ENCODE data around the gene H3-3A. TPM values are rescaled to one million over a fixed set of nuclear protein-coding genes. Genes with fewer than 3 reads are reported as not detected.

Gene H3-3A
- polyA plus RNA-seq, 1 donor from 2014 or later = 2,124 TPM

- Histone ChIP-seq H3K9ac (ENCODE audit: low read length) (no peak overlapping the region), H3K27ac (ENCODE audit: low read length) (no peak overlapping the region), H3K36me3 (ENCODE audit: insufficient read depth, low read length) (no peaks in the 10 kb centered on the region), H4K20me1 (ENCODE audit: insufficient read depth) (no peaks in the 10 kb centered on the region), H3K79me2 (replicated peaks; ENCODE audit: insufficient read depth, low read length) (no peaks in the 10 kb centered on the region), H2AFZ (ENCODE audit: low read depth, low read length) (no peak overlapping the region), H3K4me3 (ENCODE audit: low read length) (no peak overlapping the region), H3K9me3 (ENCODE audit: low read length) (no peaks in the 10 kb centered on the region), H3K4me2 (ENCODE audit: low read length) (no peak overlapping the region), H3K9me2 (ENCODE audit: insufficient read depth, low read length) (no peaks in the 10 kb centered on the region), H3K27me3 (ENCODE audit: insufficient read depth, low read depth, low read length) (no peaks in the 10 kb centered on the region), H3F3A (ENCODE audit: insufficient read depth, low read length, poor library complexity, severe bottlenecking) (no peaks in the 10 kb centered on the region)
- TF ChIP-seq TAF1 (IDR thresholded peaks at IDR 0.05; ENCODE audit: low read depth) (no peak), POLR2AphosphoS5 (IDR thresholded peaks at IDR 0.05) (no peak), RAD21 (conservative IDR thresholded peaks at IDR 0.05) (no peak), EZH2 (IDR thresholded peaks at IDR 0.05; ENCODE audit: borderline replicate concordance, insufficient read depth, low read length, poor library complexity, severe bottlenecking) (no peak), MXI1 (conservative IDR thresholded peaks at IDR 0.05; ENCODE audit: poor library complexity, severe bottlenecking) (no peak), REST (IDR thresholded peaks at IDR 0.05; ENCODE audit: borderline replicate concordance) (no peak), SMC3 (conservative IDR thresholded peaks at IDR 0.05; ENCODE audit: poor library complexity) (no peak), CTCF (IDR thresholded peaks at IDR 0.05; ENCODE audit: poor library complexity, severe bottlenecking) (no peak), EP300 (conservative IDR thresholded peaks at IDR 0.05; ENCODE audit: poor library complexity, severe bottlenecking) (no peak)
These were observed 54.2 kb downstream of the H3-3A start for GRCh38 chr1:226116673-226117072.

GRCh38 chr1:226117330-226117729 is 54.8 kb downstream of the H3-3A start:
- no peak overlapping the region for H3K9ac ChIP-seq (ENCODE audit: low read length)
- no peaks in the 10 kb centered on the region for H3K79me2 ChIP-seq (replicated peaks; ENCODE audit: insufficient read depth, low read length)
- no peak overlapping the region for H2AFZ ChIP-seq (ENCODE audit: low read depth, low read length)
- peaks cover under 1% of the 10 kb centered on the region for H3K27me3 ChIP-seq (ENCODE audit: insufficient read depth, low read depth, low read length)
- TF ChIP-seq POLR2AphosphoS5 (IDR thresholded peaks at IDR 0.05) (no peak), EZH2 (IDR thresholded peaks at IDR 0.05; ENCODE audit: borderline replicate concordance, insufficient read depth, low read length, poor library complexity, severe bottlenecking) (no peak), CTCF (IDR thresholded peaks at IDR 0.05; ENCODE audit: poor library complexity, severe bottlenecking) (no peak), TAF1 (IDR thresholded peaks at IDR 0.05; ENCODE audit: low read depth) (no peak), SMC3 (conservative IDR thresholded peaks at IDR 0.05; ENCODE audit: poor library complexity) (no peak), EP300 (conservative IDR thresholded peaks at IDR 0.05; ENCODE audit: poor library complexity, severe bottlenecking) (no peak), RAD21 (conservative IDR thresholded peaks at IDR 0.05) (no peak), REST (IDR thresholded peaks at IDR 0.05; ENCODE audit: borderline replicate concordance) (no peak), MXI1 (conservative IDR thresholded peaks at IDR 0.05; ENCODE audit: poor library complexity, severe bottlenecking) (no peak)
- H3K9me3 ChIP-seq (ENCODE audit: low read length) = no peaks in the 10 kb centered on the region
- H3K9me2 ChIP-seq (ENCODE audit: insufficient read depth, low read length) = no peaks in the 10 kb centered on the region
- no peaks in the 10 kb centered on the region for H3F3A ChIP-seq (ENCODE audit: insufficient read depth, low read length, poor library complexity, severe bottlenecking)
- no peaks in the 10 kb centered on the region for H4K20me1 ChIP-seq (ENCODE audit: insufficient read depth)
- no peak overlapping the region for H3K4me2 ChIP-seq (ENCODE audit: low read length)
- no peak overlapping the region for H3K27ac ChIP-seq (ENCODE audit: low read length)
- H3K4me3 ChIP-seq (ENCODE audit: low read length) = no peak overlapping the region
- H3K36me3 ChIP-seq (ENCODE audit: insufficient read depth, low read length) = no peaks in the 10 kb centered on the region

All from neural cell (in vitro differentiated cells).